HG03521 (cell line): ENCODE results near the gene P2RY2.

Experiments
- ATAC-seq: cut with Tn5 transposase; IDR thresholded peaks from one replicate; pipeline ENCODE4 v1.9.1; 2021; ENCODE audit warnings: mild to moderate bottlenecking, moderate library complexity; ENCODE audit not compliant: unreplicated experiment

The P2RY2 gene

GRCh38 chr11:73203790-73204189, 14.3 kb upstream of the P2RY2 start:
- ATAC-seq = no peak

GRCh38 chr11:73204711-73205121, 13.4 kb upstream of the P2RY2 start:
- no peak for ATAC-seq

GRCh38 chr11:73205661-73206343, 12.3 kb upstream of the P2RY2 start:
- no peak for ATAC-seq

GRCh38 chr11:73206801-73207200, 11.3 kb upstream of the P2RY2 start:
- ATAC-seq = no peak

- ATAC-seq = no peak
These were observed 8.2 kb upstream of the P2RY2 start for GRCh38 chr11:73209892-73210291.

GRCh38 chr11:73210916-73211667, 7.0 kb upstream of the P2RY2 start:
- no peak for ATAC-seq

GRCh38 chr11:73213196-73214143, 4.6 kb upstream of the P2RY2 start:
- no peak for ATAC-seq

- no peak for ATAC-seq
These were observed 2.6 kb upstream of the P2RY2 start for GRCh38 chr11:73215191-73216134.

- ATAC-seq = no peak
These were observed 1.6 kb upstream of the P2RY2 start for GRCh38 chr11:73216465-73216864.

- ATAC-seq = no peak
These were observed 811 bp upstream of the P2RY2 start for GRCh38 chr11:73217131-73217809.

- no peak for ATAC-seq
These were observed 323 bp upstream of the P2RY2 start for GRCh38 chr11:73217810-73218105.

- ATAC-seq = no peak
These were observed 742 bp downstream of the P2RY2 start for GRCh38 chr11:73218830-73219215.

GRCh38 chr11:73219396-73220285, 1.6 kb downstream of the P2RY2 start:
- no peak for ATAC-seq

- no peak for ATAC-seq
These were observed 3.4 kb downstream of the P2RY2 start for GRCh38 chr11:73221451-73221850.

- no peak for ATAC-seq
These were observed 3.9 kb downstream of the P2RY2 start for GRCh38 chr11:73221996-73222395.

- no peak for ATAC-seq
These were observed 6.1 kb downstream of the P2RY2 start for GRCh38 chr11:73223998-73224730.

GRCh38 chr11:73225001-73225686, 7.1 kb downstream of the P2RY2 start:
- ATAC-seq = no peak

- ATAC-seq = no peak
These were observed 7.8 kb downstream of the P2RY2 start for GRCh38 chr11:73225851-73226250.
